Measurements from ENCODE around the gene SGSM2. TPM values are rescaled to one million over a fixed set of nuclear protein-coding genes. Genes with fewer than 3 reads are reported as not detected.

Gene SGSM2
- total RNA-seq, 1 donor: 29.8 TPM

DNA sequence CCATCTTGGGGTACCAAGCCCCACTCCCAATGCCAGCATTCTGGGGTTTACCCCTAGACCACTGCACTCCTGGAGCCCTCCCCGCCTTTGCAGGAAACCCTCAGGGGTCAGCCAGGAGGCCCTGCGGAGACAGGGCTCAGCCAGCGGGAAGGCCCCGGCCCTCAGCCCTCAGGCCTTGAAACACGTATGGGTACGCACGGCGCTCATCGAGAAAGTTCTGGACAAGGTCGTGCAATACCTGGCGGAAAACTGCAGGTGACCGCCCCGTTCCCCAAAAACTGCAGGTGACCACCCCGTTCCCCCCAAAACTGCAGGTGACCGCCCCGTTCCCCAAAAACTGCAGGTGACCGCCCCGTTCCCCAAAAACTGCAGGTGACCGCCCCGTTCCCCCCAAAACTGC is 24.7 kb downstream of the SGSM2 start:
- TF ChIP-seq, protein P1, sequence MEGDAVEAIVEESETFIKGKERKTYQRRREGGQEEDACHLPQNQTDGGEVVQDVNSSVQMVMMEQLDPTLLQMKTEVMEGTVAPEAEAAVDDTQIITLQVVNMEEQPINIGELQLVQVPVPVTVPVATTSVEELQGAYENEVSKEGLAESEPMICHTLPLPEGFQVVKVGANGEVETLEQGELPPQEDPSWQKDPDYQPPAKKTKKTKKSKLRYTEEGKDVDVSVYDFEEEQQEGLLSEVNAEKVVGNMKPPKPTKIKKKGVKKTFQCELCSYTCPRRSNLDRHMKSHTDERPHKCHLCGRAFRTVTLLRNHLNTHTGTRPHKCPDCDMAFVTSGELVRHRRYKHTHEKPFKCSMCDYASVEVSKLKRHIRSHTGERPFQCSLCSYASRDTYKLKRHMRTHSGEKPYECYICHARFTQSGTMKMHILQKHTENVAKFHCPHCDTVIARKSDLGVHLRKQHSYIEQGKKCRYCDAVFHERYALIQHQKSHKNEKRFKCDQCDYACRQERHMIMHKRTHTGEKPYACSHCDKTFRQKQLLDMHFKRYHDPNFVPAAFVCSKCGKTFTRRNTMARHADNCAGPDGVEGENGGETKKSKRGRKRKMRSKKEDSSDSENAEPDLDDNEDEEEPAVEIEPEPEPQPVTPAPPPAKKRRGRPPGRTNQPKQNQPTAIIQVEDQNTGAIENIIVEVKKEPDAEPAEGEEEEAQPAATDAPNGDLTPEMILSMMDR (IDR thresholded peaks at IDR 0.05; ENCODE audit: insufficient read depth, low read depth, low read length): no peak
- no peak for DNase-seq (ENCODE audit: low read depth)
- H3K4me3 ChIP-seq (ENCODE audit: low read depth, low read length): no peak overlapping the region

DNA sequence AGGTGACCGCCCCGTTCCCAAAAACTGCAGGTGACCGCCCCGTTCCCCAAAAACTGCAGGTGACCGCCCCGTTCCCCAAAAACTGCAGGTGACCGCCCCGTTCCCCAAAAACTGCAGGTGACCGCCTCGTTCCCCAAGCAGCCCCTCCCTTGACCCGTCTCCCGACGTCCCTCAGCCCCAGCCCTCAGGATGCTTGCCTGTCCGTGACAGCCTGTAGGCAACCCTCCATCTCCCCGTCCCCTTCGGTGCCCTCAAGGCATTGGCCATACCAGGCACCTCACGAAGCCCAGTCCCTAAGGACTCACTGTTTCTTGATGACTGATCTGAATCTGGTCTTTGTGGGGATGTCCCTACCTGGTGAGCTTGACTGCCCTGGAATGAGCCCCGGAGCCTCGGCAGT is 25.1 kb downstream of the SGSM2 start:
- DNase-seq (ENCODE audit: low read depth): no peak
- TF ChIP-seq, protein P1 (IDR thresholded peaks at IDR 0.05; ENCODE audit: insufficient read depth, low read depth, low read length): no peak
- no peak overlapping the region for H3K4me3 ChIP-seq (ENCODE audit: low read depth, low read length)

DNA sequence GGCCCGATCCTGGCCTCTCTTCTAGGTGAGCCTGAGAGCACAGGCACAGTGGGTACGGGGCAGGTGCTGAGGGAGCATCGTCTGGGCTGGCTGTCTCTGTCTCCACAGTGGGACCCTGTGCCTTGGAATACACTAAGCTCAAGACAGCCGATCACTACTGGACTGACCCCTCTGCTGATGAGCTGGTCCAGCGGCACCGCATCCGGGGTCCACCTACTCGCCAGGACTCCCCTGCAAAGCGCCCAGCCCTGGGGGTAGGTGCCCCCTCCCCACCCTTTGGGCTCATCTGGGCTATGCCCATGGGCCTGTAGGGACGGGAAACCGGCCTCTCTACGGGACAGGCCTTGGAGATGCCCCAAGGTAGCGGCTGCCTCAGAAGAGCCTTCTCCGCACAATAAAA is 25.6 kb downstream of the SGSM2 start:
- TF ChIP-seq, protein P1 (IDR thresholded peaks at IDR 0.05; ENCODE audit: insufficient read depth, low read depth, low read length): no peak
- no peak overlapping the region for H3K4me3 ChIP-seq (ENCODE audit: low read depth, low read length)
- no peak for DNase-seq (ENCODE audit: low read depth)

DNA sequence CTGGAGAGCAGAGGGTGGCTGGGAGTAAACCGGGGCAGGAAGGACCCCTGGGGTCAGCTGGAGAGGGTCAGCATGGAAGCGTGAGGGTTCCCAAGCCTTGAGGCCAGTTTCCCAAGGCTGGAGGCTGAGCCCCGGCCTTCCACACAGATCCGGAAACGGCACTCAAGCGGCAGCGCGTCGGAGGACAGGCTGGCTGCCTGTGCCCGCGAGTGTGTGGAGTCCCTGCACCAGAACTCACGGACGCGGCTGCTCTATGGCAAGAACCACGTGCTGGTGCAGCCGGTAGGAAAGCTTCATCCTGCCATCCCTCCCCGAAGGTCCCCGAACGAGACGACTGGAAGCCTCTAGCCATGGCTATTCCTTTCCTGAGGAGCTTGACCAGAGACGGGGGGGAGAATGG is 26.0 kb downstream of the SGSM2 start:
- no peak for DNase-seq (ENCODE audit: low read depth)
- H3K4me3 ChIP-seq (ENCODE audit: low read depth, low read length): no peak overlapping the region
- TF ChIP-seq, protein P1 (IDR thresholded peaks at IDR 0.05; ENCODE audit: insufficient read depth, low read depth, low read length): no peak

DNA sequence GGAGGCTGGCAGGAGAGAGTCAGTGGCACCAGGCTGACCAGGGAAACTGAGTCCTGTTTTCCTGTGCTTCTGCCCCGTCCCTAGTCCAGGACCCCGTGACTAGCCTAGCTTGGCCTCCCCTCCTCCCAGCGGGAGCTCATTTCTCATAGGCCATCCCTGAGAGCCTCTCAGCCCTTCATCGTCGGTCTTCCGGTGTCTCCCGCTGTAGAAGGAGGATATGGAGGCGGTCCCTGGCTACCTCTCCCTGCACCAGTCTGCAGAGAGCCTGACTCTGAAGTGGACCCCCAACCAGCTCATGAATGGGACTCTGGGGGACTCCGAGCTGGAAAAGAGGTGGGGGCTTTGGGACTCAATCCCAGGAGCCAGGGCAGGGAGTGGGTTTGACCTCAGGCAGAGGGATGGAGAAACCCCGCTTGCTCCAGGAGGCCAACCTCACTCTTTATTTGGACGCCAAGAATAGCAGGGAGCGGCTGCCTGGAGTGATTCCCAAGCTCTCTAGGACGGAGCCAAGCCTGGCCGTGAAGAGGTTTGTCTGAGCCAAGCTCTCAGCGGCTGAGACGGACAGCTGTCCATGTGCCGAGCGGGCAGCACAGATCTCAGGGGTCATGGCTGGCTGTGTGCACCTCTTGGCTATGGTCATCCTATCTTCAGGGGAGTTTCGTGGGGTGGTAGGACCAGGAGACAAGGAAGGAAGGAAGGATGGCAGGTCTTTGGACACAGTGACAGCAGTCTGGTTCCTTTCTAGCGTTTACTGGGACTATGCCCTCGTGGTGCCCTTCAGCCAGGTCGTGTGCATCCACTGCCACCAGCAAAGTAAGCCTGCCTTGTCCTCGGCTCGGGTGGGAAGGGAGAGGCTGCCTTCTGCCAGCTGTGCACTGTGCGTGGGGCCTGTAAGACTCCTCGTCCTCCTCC is 26.8 kb downstream of the SGSM2 start:
- H3K4me3 ChIP-seq (ENCODE audit: low read depth, low read length): no peak overlapping the region
- TF ChIP-seq, protein P1 (IDR thresholded peaks at IDR 0.05; ENCODE audit: insufficient read depth, low read depth, low read length): no peak
- no peak for DNase-seq (ENCODE audit: low read depth)

GRCh38 chr17:2364763-2365116 is 27.4 kb downstream of the SGSM2 start:
- DNase-seq (ENCODE audit: low read depth): no peak
- TF ChIP-seq, protein P1 (IDR thresholded peaks at IDR 0.05; ENCODE audit: insufficient read depth, low read depth, low read length): no peak
- no peak overlapping the region for H3K4me3 ChIP-seq (ENCODE audit: low read depth, low read length)

Measured in fibroblast of villous mesenchyme (primary cell).